Endothelial cell of umbilical vein (primary cell): ENCODE measurements around the gene CDK19. TPM values are rescaled to one million over a fixed set of nuclear protein-coding genes. Genes with fewer than 3 reads are reported as not detected.

ENCODE experiments used
- BruUV-seq: library from RNA; stranded (reverse); fragments of 400-500 nt; replicated peaks from 2 replicates; lab custom pipeline; 2021; lab: Mats Ljungman, UMichigan
- CTCF ChIA-PET: fragments of 300-600, 350-600 bp; sonication (Branson Sonifier 250); formaldehyde crosslinking; loops from one replicate; lab custom pipeline; 2021; ENCODE audit warnings: antibody characterized with exemption, inconsistent platforms; lab: Charles Lee
- POLR2A ChIA-PET: fragments of 300-600, 350-600 bp; sonication (Branson Sonifier 250); formaldehyde crosslinking; loops from one replicate; lab custom pipeline; 2021; ENCODE audit warnings: antibody characterized with exemption, inconsistent platforms; lab: Charles Lee
- DNase-seq: peaks from one replicate; pipeline ENCODE4 v3.0.0-alpha.2; 2011; ENCODE audit warnings: low read depth, low spot score
- FAIRE-seq: peaks from 2 replicates; lab custom pipeline; 2011; peaks lifted over from hg19 to GRCh38; lab: Jason Lieb, UNC
- H2AFZ ChIP-seq: 2 replicates; pipeline ENCODE4 v1.6.0; 2012; ENCODE audit warnings: low read depth, low read length, control low read depth, inconsistent platforms
- H3K27ac ChIP-seq: 2 replicates; pipeline ENCODE4 v1.5.1; 2011; ENCODE audit warnings: low read depth, mild to moderate bottlenecking, control low read depth, low read length, moderate library complexity; ENCODE audit not compliant: insufficient read depth
- H3K27me3 ChIP-seq, 2 experiments: 2 replicates each; pipeline versions ENCODE4 v1.6.0 to v1.6.1; 2011; ENCODE audit warnings: low read length in 2 of 2, mixed read lengths in 1 of 2; ENCODE audit not compliant: control insufficient read depth in 2 of 2, insufficient read depth in 2 of 2
- H3K36me3 ChIP-seq, 2 experiments: 2 replicates in 1 of 2; 3 replicates in 1 of 2; pipeline ENCODE4 v1.5.1; 2011; ENCODE audit warnings: low read length in 2 of 2, mild to moderate bottlenecking in 1 of 2, moderate library complexity in 1 of 2; ENCODE audit not compliant: control insufficient read depth in 2 of 2, insufficient read depth in 2 of 2; ENCODE audit errors: extremely low read depth in 1 of 2
- H3K4me1 ChIP-seq: 3 replicates; pipeline ENCODE4 v1.5.1; 2011; ENCODE audit warnings: mild to moderate bottlenecking, low read length; ENCODE audit not compliant: control insufficient read depth, insufficient read depth; ENCODE audit errors: extremely low read depth
- H3K4me2 ChIP-seq: 2 replicates; pipeline ENCODE4 v1.6.1; 2011; ENCODE audit warnings: low read length, control low read depth, mixed read lengths; ENCODE audit not compliant: insufficient read depth
- H3K4me3 ChIP-seq, 3 experiments: fragments of 200-600 bp in 1 of 3; sonication (generic), shearing (Covaris generic) in 1 of 3; replicated peaks in 1 of 3; 2 replicates each; pipeline ENCODE4 v1.5.1; 2011 to 2016; ENCODE audit warnings: control low read depth in 3 of 3, low read length in 3 of 3, mild to moderate bottlenecking in 2 of 3, inconsistent platforms in 1 of 3, low read depth in 1 of 3, moderate library complexity in 1 of 3; ENCODE audit not compliant: insufficient read depth in 1 of 3
- H3K79me2 ChIP-seq: 2 replicates; pipeline ENCODE4 v1.6.0; 2012; ENCODE audit warnings: low read length, inconsistent platforms; ENCODE audit not compliant: control insufficient read depth, insufficient read depth
- H3K9ac ChIP-seq: replicated peaks from 2 replicates; pipeline ENCODE3; 2011; ENCODE audit warnings: low read length, control low read depth; ENCODE audit not compliant: insufficient read depth; ENCODE audit errors: extremely low read depth
- H3K9me1 ChIP-seq: replicated peaks from 3 replicates; pipeline ENCODE4 v1.6.0; 2011; ENCODE audit warnings: mild to moderate bottlenecking, low read length; ENCODE audit not compliant: control insufficient read depth, insufficient read depth; ENCODE audit errors: extremely low read depth
- H3K9me3 ChIP-seq: replicated peaks from 2 replicates; pipeline ENCODE4 v1.5.1; 2012; ENCODE audit warnings: low read length, inconsistent platforms; ENCODE audit not compliant: control insufficient read depth, insufficient read depth
- H4K20me1 ChIP-seq: replicated peaks from 2 replicates; pipeline ENCODE3; 2011; ENCODE audit warnings: mild to moderate bottlenecking, low read length; ENCODE audit not compliant: control insufficient read depth, insufficient read depth; ENCODE audit errors: extremely low read depth
- CTCF ChIP-seq, 2 donors: IDR thresholded peaks; 1 replicate in 1 of 2; 2 replicates in 1 of 2; pipeline ENCODE4 v1.5.1; 2011; ENCODE audit warnings: low read length in 2 of 2, mild to moderate bottlenecking in 2 of 2, moderate library complexity in 2 of 2, control low read depth in 1 of 2, inconsistent platforms in 1 of 2, low read depth in 1 of 2; ENCODE audit not compliant: insufficient read depth in 1 of 2; ENCODE audit errors: extremely low read depth in 1 of 2
- EZH2 ChIP-seq: IDR thresholded peaks from 2 replicates; pipeline ENCODE4 v1.6.1; 2012; ENCODE audit warnings: borderline replicate concordance, low read depth, mild to moderate bottlenecking, moderate library complexity, low read length, inconsistent platforms; ENCODE audit not compliant: severe bottlenecking
- FOS ChIP-seq: IDR thresholded peaks from 2 replicates; pipeline ENCODE4 v1.6.1; 2011; ENCODE audit warnings: mild to moderate bottlenecking, low read length, moderate library complexity, borderline replicate concordance; ENCODE audit not compliant: insufficient read depth
- GATA2 ChIP-seq: IDR thresholded peaks from 2 replicates; pipeline ENCODE4 v1.7.0; 2011; ENCODE audit warnings: low read depth, mild to moderate bottlenecking, moderate library complexity, mixed read lengths, low read length; ENCODE audit not compliant: insufficient read length, insufficient read depth
- MAX ChIP-seq: IDR thresholded peaks from 2 replicates; pipeline ENCODE4 v1.6.1; 2011; ENCODE audit not compliant: insufficient read depth, insufficient read length
- MYC ChIP-seq: IDR thresholded peaks from one replicate; pipeline ENCODE4 v1.6.1; 2011; ENCODE audit warnings: mild to moderate bottlenecking, low read depth, low read length
- POLR2A ChIP-seq: IDR thresholded peaks from 2 replicates; pipeline ENCODE4 v1.6.1; 2012; ENCODE audit warnings: low read depth, mild to moderate bottlenecking, control low read depth, low read length
- POLR2AphosphoS5 ChIP-seq: IDR thresholded peaks from 2 replicates; pipeline ENCODE4 v1.6.1; 2012; ENCODE audit warnings: low read depth, mild to moderate bottlenecking, control low read depth, low read length, moderate library complexity; ENCODE audit not compliant: insufficient read depth
- dilution Hi-C: fragments of 300-500 bp; cut with MboI; formaldehyde crosslinking; loops from one replicate; pipeline ENCODE4 v1.15.0; 2019; ENCODE audit warnings: low sequenced_read_pairs; ENCODE audit not compliant: extremely low pct_ligation_motif_present
- intact Hi-C: fragments of 100-400 bp; cut with micrococcal nuclease; formaldehyde crosslinking; loops from one replicate; pipeline ENCODE4 v1.10.0; 2022
- polyA plus RNA-seq, 4 experiments: library from polyadenylated mRNA; depleted of rRNA in 3 of 4; stranded (reverse) in 3 of 4; unstranded in 1 of 4; fragments of >200 nt; gene quantifications; 2 replicates each; pipeline versions ENCODE4 v1.2.1 to v1.2.3, GENCODE V29; 2011 to 2012; ENCODE audit warnings: missing spikeins in 1 of 4
- total RNA-seq: library from RNA; stranded (reverse); gene quantifications from 2 replicates; pipeline ENCODE4 v1.2.3, GENCODE V29; 2021

Gene CDK19
- total and polyA plus RNA-seq, 2 donors (not counting 3 experiments of a cell fraction or from before 2014, with no cell fraction given): 4.6 to 12.1 TPM

GRCh38 chr6:110776413-110776812, 38.9 kb downstream of the CDK19 start:
- TF ChIP-seq FOS: no peak
- TF ChIP-seq POLR2AphosphoS5: no peak
- TF ChIP-seq CTCF (IDR thresholded peaks at IDR 0.05; ENCODE audit: extremely low read depth in 1 of 2, insufficient read depth in 1 of 2, low read depth in 1 of 2, low read length in 2 of 2): no peak
- TF ChIP-seq POLR2A: no peak
- no peak for TF ChIP-seq MYC
- TF ChIP-seq GATA2: no peak
- TF ChIP-seq MAX: no peak
- no peak for TF ChIP-seq EZH2
- Histone ChIP-seq H3K27ac (no peak overlapping the region), H3K79me2 (no peaks in the 10 kb centered on the region), H3K27me3 (no peaks in the 10 kb centered on the region), H3K4me2 (no peak overlapping the region), H4K20me1 (no peaks in the 10 kb centered on the region), H3K36me3 (no peaks in the 10 kb centered on the region), H3K9me3 (no peaks in the 10 kb centered on the region), H3K4me3 (no peak overlapping the region), H3K9me1 (no peaks in the 10 kb centered on the region), H2AFZ (no peak overlapping the region), H3K9ac (no peak overlapping the region), H3K4me1 (no peaks in the 10 kb centered on the region)
- FAIRE-seq (no peak), DNase-seq (no peak)
- ChIA-PET CTCF (interaction anchor here (1.4 kb wide), 1 partner anchor 17 kb away, joined by 4 read pairs; no protein-coding TSS in a partner anchor), POLR2A (no interaction called here)
- BruUV-seq: no TSS peak
- dilution Hi-C loops: no loop called here
- intact Hi-C loops: no loop called here
